ENCODE measurements around the gene ADCY3.
A peak's percentile ranks its signal among the peaks of the same experiment; 100 is the strongest.

ADCY3 gene

DNA sequence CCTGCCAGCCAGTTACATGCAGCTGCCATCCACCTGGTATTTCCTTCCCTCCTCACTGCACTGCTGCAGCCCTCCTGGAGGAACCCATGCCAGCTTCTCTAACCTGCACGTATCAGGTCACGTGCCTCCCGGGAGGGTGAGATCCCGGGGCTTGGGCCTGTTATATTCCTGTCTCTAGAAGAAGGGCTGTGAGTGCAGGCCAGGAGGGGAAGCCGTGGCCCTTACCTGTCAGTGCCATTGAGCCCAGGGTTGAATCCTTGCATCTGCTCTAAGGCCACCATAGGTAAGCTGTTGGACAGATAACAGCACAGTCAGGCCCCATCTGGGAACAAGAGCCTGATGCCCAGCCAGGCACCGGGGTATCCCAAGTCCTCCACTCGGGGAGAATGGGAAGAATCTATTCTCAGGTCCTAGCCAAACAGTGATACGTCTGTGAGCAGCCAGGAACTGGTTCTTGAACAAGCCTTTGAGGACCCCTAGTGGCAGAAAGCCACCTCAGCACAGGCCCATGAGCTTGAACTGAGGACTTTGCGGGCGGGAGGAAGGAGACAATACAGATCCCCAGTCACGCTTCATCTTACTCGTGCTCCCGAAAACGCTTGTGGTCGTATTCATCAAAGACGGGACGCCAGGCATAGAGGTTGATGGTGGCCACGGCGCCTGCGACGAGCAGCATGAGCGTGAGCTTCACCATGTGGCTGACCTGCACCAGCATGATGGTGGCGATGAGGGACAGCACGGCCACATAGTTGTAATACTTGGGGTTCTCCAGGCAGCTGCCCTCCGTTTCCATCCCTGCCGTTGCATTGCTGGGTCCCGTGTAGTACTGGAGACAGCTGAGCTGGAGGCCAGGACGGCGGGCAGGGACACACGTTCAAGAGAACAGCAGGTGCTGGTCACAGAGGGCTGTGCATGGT, 92.5 kb downstream of the ADCY3 start:
- TF ChIP-seq, protein P1, sequence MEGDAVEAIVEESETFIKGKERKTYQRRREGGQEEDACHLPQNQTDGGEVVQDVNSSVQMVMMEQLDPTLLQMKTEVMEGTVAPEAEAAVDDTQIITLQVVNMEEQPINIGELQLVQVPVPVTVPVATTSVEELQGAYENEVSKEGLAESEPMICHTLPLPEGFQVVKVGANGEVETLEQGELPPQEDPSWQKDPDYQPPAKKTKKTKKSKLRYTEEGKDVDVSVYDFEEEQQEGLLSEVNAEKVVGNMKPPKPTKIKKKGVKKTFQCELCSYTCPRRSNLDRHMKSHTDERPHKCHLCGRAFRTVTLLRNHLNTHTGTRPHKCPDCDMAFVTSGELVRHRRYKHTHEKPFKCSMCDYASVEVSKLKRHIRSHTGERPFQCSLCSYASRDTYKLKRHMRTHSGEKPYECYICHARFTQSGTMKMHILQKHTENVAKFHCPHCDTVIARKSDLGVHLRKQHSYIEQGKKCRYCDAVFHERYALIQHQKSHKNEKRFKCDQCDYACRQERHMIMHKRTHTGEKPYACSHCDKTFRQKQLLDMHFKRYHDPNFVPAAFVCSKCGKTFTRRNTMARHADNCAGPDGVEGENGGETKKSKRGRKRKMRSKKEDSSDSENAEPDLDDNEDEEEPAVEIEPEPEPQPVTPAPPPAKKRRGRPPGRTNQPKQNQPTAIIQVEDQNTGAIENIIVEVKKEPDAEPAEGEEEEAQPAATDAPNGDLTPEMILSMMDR (IDR thresholded peaks at IDR 0.05; ENCODE audit: low read depth, low read length), result peak; percentile 93
- peak; percentile 93 for DNase-seq (ENCODE audit: low read depth in 2 of 2)
- no peak overlapping the region for H3K4me3 ChIP-seq (replicated peaks in 1 of 2; ENCODE audit: low read depth in 2 of 2, low read length in 2 of 2)

DNA sequence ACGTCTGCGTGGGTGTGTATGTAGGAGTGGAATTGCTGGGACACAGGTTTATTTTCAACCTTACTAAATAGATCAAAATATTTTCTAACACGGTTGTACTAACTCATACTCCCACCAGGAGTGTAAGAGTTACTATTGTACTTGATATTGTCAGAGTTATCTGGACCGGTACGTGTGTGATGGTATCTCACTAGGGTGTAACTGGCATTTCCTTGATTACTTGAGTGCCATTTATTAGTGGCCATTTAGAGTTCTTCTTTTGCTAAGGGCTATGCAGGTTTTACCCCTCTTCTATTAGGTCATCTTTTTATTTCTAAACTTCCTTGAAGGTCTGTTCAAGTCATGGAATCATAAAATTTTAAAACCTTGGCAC, 93.3 kb downstream of the ADCY3 start:
- TF ChIP-seq, protein P1 (IDR thresholded peaks at IDR 0.05; ENCODE audit: low read depth, low read length), result no peak
- DNase-seq (ENCODE audit: low read depth in 2 of 2), result no peak

DNA sequence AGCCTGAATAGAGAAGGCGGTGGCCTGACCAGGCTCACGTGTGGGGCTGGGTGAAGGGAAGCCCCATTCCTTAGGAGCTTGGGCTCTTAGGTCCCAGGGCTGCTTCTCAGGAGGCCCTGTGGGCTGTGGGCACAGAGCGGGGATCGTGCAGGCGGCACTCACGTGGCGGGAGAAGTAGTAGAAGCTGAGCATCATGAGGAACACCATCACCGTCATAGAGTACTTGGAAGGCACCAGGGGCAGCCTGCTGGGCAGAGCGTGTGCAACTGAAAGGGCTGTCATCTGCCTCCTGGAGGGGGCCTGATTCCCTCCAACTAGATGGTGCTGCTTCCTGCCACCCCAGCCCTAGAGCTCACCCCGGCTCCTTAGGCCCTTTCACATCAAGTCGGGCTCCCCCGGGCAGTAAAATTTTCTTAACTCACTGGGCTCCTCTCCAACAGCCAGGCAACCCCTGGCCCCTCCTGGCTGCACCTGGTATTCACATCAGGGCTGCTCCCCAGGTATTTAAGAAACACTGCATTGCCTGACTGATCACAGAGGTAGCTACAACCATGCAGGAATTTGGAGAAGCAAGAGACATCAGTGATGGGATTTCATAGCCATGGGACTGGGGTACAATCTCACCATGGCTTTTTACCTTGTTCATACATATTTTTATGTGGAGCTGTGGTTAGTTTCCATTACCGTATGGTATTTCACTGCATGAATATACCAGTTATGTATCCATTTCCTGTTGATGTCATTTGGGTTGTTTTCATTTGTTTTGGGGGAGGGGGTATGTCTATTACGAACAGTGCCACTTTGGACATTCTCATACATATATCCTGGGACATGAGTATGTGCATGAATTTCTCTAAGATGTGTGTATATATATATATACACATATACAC, 93.9 kb downstream of the ADCY3 start:
- DNase-seq (ENCODE audit: low read depth in 2 of 2), result peak; percentile 28 to 68
- TF ChIP-seq, protein P1 (IDR thresholded peaks at IDR 0.05; ENCODE audit: low read depth, low read length), result no peak
- no peak overlapping the region for H3K4me3 ChIP-seq (replicated peaks in 1 of 2; ENCODE audit: low read depth in 2 of 2, low read length in 2 of 2)

More for the DNA sequence above, 93.3 kb downstream of the ADCY3 start:
- no peak overlapping the region for H3K4me3 ChIP-seq (replicated peaks in 1 of 2; ENCODE audit: low read depth in 2 of 2, low read length in 2 of 2)

DNA sequence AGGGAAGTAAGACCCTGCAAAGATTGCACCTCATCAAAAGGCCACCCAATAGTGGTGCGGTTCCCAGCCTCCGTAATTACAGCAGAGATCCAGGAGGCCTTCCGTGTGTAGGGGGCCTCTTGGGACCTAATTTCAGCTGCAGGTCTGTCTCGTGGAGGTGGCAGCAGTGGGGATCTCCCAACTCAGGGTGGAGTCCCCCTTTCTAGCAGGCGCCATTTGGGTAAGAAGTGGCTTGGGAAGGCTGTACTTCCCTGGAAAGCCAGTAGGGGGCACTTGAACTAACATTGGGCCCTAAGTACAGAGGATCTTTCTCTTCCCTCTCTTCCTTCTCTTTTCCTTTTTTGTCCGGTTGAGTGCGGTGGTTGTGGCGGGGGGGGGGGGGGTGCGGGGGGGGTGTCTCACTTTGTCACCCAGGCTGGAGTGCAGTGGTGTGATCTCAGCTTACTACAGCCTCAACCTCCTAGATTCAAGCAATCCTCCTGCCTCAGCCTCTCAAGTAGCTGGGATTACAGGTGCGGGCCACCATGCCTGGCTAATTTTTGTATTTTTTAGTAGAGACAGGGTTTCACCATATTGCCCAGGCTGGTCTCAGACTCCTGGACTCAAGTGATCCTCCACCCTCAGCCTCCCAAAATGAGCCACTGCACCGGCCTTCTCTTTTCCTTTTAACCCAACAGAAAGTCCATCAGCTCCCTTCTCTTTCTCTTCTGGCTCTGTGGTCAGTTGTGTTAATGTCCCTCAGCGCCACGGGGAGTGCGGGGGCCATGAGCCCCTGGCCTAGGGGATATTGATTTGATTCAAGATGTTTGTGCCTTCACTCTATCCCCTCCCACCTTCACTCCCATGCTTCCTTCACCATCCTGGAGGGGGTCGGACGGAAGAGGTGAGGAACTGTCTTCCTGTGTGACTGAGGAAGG, 94.8 kb downstream of the ADCY3 start:
- TF ChIP-seq, protein P1 (IDR thresholded peaks at IDR 0.05; ENCODE audit: low read depth, low read length), result peak; percentile 62
- no peak overlapping the region for H3K4me3 ChIP-seq (replicated peaks in 1 of 2; ENCODE audit: low read depth in 2 of 2, low read length in 2 of 2)
- peak in 1 of 2 donors; percentile 36 for DNase-seq (ENCODE audit: low read depth in 2 of 2)

DNA sequence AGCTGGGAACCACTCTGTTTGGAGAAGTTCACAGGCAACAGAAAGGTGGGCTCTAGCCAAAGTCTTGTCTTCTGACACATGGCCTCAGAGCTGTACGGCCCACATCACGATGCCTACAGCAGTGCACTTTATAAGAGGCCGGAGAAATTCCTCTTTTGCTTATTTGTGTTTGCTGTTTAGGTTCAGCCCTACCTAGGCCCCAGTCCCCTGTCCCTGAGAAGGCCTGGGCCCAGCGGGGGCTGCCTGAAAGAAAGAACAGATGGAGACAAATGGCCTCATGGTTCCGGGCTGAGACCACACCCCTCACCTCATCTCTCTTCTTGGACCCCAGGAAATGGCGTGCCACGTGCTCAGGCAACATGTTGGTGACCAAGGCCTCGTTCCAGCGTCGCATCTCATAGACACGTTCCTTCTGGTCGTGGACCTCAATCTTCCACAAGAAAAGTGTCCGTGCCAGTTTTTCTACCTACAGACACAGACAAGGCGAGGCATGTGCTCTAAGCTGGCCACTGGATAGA, 95.9 kb downstream of the ADCY3 start:
- DNase-seq (ENCODE audit: low read depth in 2 of 2), result no peak
- TF ChIP-seq, protein P1 (IDR thresholded peaks at IDR 0.05; ENCODE audit: low read depth, low read length), result no peak
- H3K4me3 ChIP-seq (replicated peaks in 1 of 2; ENCODE audit: low read depth in 2 of 2, low read length in 2 of 2), result no peak overlapping the region

Data from cardiac fibroblast (primary cell).